Esophagus (tissue), 2 donors: Measurements from ENCODE around the gene ZNF296. TPM values are rescaled to one million over a fixed set of nuclear protein-coding genes. Genes with fewer than 3 reads are reported as not detected.

Source experiments
- H3K27ac ChIP-seq, 2 donors: one replicate each; pipeline ENCODE4 v1.5.1; 2013; ENCODE audit warnings: low read depth in 2 of 2, mild to moderate bottlenecking in 2 of 2, inconsistent platforms in 1 of 2, low read length in 1 of 2, moderate library complexity in 1 of 2
- H3K27me3 ChIP-seq, 2 donors: one replicate each; pipeline ENCODE4 v1.6.1; 2013; ENCODE audit warnings: low read length in 2 of 2, control low read depth in 1 of 2, mild to moderate bottlenecking in 1 of 2; ENCODE audit not compliant: insufficient read depth in 2 of 2, control insufficient read depth in 1 of 2
- H3K36me3 ChIP-seq, 2 donors: one replicate each; pipeline ENCODE4 v1.6.1; 2013; ENCODE audit warnings: low read length in 1 of 2; ENCODE audit not compliant: control insufficient read depth in 2 of 2, insufficient read depth in 2 of 2
- H3K4me1 ChIP-seq, 2 donors: one replicate each; pipeline ENCODE4 v1.6.1; 2013; ENCODE audit warnings: low read length in 1 of 2; ENCODE audit not compliant: control insufficient read depth in 2 of 2, insufficient read depth in 2 of 2
- H3K4me3 ChIP-seq, 2 donors: one replicate each; pipeline ENCODE4 v1.5.1; 2013; ENCODE audit warnings: low read length in 2 of 2, mild to moderate bottlenecking in 2 of 2, low read depth in 1 of 2, moderate library complexity in 1 of 2
- H3K9me3 ChIP-seq, 2 donors: one replicate each; pipeline ENCODE4 v1.6.1; 2013; ENCODE audit warnings: mild to moderate bottlenecking in 2 of 2, low read depth in 1 of 2, low read length in 1 of 2, moderate library complexity in 1 of 2; ENCODE audit not compliant: control insufficient read depth in 2 of 2, insufficient read depth in 1 of 2
- WGBS, 2 donors: extraction: QIAGEN DNeasy Blood & Tissue Kit; methylation state at CpG; one replicate each; pipeline ENCODE4 v1.1.7; 2013; 5-methylcytosine and 5-hydroxymethylcytosine counted together
- polyA plus RNA-seq, 2 donors: library from polyadenylated mRNA; stranded (reverse); fragments of 200-250 nt; gene quantifications; one replicate each; pipeline ENCODE4 v1.2.3, GENCODE V29; 2013
- donor health status: healthy with polysubstance abuse.
- donor health status: Bipolar disorder and iron deficiency.

The ZNF296 gene
- polyA plus RNA-seq, 2 donors = 7.6 to 14.5 TPM

GRCh38 chr19:45068041-45068440 lies 8.2 kb downstream of the ZNF296 start:
- Histone ChIP-seq H3K9me3 (no peaks in the 10 kb centered on the region), H3K4me3 (no peak overlapping the region), H3K27ac (no peak overlapping the region), H3K4me1 (peaks cover 0 to 35% of the 10 kb centered on the region in 2 donors), H3K36me3 (peaks cover 4 to 67% of the 10 kb centered on the region in 2 donors), H3K27me3 (no peaks in the 10 kb centered on the region)
- 48 to 80% methylated on average over 5 to 10 of the region's 10 CpGs for WGBS, 2 donors

GRCh38 chr19:45066921-45067661 lies 9.2 kb downstream of the ZNF296 start:
- Histone ChIP-seq H3K36me3 (peaks cover 4 to 68% of the 10 kb centered on the region in 2 donors), H3K9me3 (no peaks in the 10 kb centered on the region), H3K27me3 (no peaks in the 10 kb centered on the region), H3K4me1 (peaks cover 0 to 31% of the 10 kb centered on the region in 2 donors), H3K4me3 (no peak overlapping the region), H3K27ac (no peak overlapping the region)
- 89 to 91% methylated on average over 38 of the region's 38 CpGs for WGBS, 2 donors

GRCh38 chr19:45063851-45064801 lies 12.2 kb downstream of the ZNF296 start:
- Histone ChIP-seq H3K27ac (no peak overlapping the region), H3K36me3 (peaks cover 18 to 68% of the 10 kb centered on the region in 2 donors), H3K4me3 (no peak overlapping the region), H3K4me1 (peaks cover 0 to 8% of the 10 kb centered on the region in 2 donors), H3K27me3 (no peaks in the 10 kb centered on the region), H3K9me3 (no peaks in the 10 kb centered on the region)
- 95 to 96% methylated on average over 85 of the region's 85 CpGs for WGBS, 2 donors

GRCh38 chr19:45061965-45062364 lies 14.3 kb downstream of the ZNF296 start:
- peaks cover 20 to 73% of the 10 kb centered on the region in 2 donors for H3K36me3 ChIP-seq
- WGBS, 2 donors = 94 to 96% methylated on average over 4 of the region's 4 CpGs
- no peak overlapping the region for H3K27ac ChIP-seq
- H3K9me3 ChIP-seq = no peaks in the 10 kb centered on the region
- no peaks in the 10 kb centered on the region for H3K27me3 ChIP-seq
- H3K4me1 ChIP-seq = peaks cover 0 to 2% of the 10 kb centered on the region in 2 donors
- no peak overlapping the region for H3K4me3 ChIP-seq

- Histone ChIP-seq H3K4me3 (no peak overlapping the region), H3K36me3 (peaks cover 20 to 80% of the 10 kb centered on the region in 2 donors), H3K27me3 (no peaks in the 10 kb centered on the region), H3K9me3 (no peaks in the 10 kb centered on the region), H3K4me1 (peaks cover 0 to 2% of the 10 kb centered on the region in 2 donors), H3K27ac (no peak overlapping the region)
- 50 to 54% methylated on average over 16 of the region's 16 CpGs for WGBS, 2 donors
Measured at GRCh38 chr19:45059258-45059965, 16.9 kb downstream of the ZNF296 start.

- 86 to 87% methylated on average over 14 of the region's 14 CpGs for WGBS, 2 donors
- peaks cover 25 to 77% of the 10 kb centered on the region in 2 donors for H3K36me3 ChIP-seq
Measured at GRCh38 chr19:45058622-45059159, 17.6 kb downstream of the ZNF296 start.

GRCh38 chr19:45057444-45057843 lies 18.8 kb downstream of the ZNF296 start:
- Histone ChIP-seq H3K4me1 (peaks cover 1 to 3% of the 10 kb centered on the region in 2 donors), H3K27ac (no peak overlapping the region), H3K4me3 (no peak overlapping the region), H3K9me3 (no peaks in the 10 kb centered on the region), H3K36me3 (peaks cover 31 to 81% of the 10 kb centered on the region in 2 donors), H3K27me3 (no peaks in the 10 kb centered on the region)
- 84 to 87% methylated on average over 8 to 9 of the region's 9 CpGs for WGBS, 2 donors

More at GRCh38 chr19:45058622-45059159, 17.6 kb downstream of the ZNF296 start:
- Histone ChIP-seq H3K27ac (no peak overlapping the region), H3K9me3 (no peaks in the 10 kb centered on the region), H3K27me3 (no peaks in the 10 kb centered on the region), H3K4me1 (peaks cover 0 to 2% of the 10 kb centered on the region in 2 donors), H3K4me3 (no peak overlapping the region)

GRCh38 chr19:45056831-45057230 lies 19.4 kb downstream of the ZNF296 start:
- 91 to 93% methylated on average over 8 of the region's 8 CpGs for WGBS, 2 donors
- Histone ChIP-seq H3K36me3 (peaks cover 28 to 80% of the 10 kb centered on the region in 2 donors), H3K4me3 (no peak overlapping the region), H3K27ac (no peak overlapping the region), H3K27me3 (no peaks in the 10 kb centered on the region), H3K9me3 (no peaks in the 10 kb centered on the region), H3K4me1 (peaks cover 4 to 9% of the 10 kb centered on the region in 2 donors)
